ENCODE data around the gene SELENOH. TPM values are rescaled to one million over a fixed set of nuclear protein-coding genes. Genes with fewer than 3 reads are reported as not detected.
A peak's percentile ranks its signal among the peaks of the same experiment; 100 is the strongest.

SELENOH gene
- total and polyA plus RNA-seq, 9 of the 15 experiments (the other 6 are each of a cell fraction or from before 2014, with no cell fraction given): 16.6 to 299 (median 118) TPM

DNA sequence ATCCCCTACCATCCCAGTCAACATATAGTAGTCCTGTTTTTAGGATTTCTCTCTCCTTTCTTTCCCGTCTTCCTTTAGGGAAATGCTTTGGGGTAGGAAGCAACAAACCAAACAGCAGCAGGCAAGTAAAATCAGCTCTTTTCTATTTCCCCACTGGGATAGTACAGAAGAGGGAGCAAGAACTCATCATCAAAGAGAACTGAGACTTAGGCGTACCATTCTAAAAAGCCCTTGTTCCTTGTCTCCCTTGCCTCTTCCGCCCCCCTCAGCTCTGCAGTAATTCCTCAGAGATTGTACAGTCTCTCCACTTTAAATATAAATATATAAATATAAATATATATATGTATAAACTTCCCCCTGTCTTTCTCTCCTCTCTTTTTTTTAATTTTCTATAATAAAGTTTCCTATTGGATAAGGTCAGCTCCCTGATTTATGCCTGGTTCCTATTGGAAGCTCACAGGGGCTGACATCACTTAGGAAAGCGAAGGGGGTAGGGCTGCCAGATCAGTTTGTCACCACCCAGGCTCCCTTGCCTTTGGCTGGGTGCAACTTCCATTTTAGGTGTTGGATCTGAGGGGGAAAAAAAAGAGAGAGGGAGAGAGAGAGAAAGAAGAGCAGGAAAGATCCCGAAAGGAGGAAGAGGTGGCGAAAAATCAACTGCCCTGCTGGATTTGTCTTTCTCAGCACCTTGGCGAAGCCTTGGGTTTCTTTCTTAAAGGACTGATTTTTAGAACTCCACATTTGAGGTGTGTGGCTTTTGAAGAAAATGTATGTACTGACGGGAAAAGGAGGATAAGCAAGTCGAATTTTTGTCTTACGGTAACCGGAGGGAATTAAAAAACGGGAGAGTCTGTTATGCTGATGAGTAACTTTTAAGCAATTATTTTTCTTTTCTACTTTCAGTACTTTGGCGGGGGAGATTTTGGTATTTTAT is 20.3 kb downstream of the SELENOH start, which contains the start of gene CTNND1 (continued):
- TF ChIP-seq, protein P1, sequence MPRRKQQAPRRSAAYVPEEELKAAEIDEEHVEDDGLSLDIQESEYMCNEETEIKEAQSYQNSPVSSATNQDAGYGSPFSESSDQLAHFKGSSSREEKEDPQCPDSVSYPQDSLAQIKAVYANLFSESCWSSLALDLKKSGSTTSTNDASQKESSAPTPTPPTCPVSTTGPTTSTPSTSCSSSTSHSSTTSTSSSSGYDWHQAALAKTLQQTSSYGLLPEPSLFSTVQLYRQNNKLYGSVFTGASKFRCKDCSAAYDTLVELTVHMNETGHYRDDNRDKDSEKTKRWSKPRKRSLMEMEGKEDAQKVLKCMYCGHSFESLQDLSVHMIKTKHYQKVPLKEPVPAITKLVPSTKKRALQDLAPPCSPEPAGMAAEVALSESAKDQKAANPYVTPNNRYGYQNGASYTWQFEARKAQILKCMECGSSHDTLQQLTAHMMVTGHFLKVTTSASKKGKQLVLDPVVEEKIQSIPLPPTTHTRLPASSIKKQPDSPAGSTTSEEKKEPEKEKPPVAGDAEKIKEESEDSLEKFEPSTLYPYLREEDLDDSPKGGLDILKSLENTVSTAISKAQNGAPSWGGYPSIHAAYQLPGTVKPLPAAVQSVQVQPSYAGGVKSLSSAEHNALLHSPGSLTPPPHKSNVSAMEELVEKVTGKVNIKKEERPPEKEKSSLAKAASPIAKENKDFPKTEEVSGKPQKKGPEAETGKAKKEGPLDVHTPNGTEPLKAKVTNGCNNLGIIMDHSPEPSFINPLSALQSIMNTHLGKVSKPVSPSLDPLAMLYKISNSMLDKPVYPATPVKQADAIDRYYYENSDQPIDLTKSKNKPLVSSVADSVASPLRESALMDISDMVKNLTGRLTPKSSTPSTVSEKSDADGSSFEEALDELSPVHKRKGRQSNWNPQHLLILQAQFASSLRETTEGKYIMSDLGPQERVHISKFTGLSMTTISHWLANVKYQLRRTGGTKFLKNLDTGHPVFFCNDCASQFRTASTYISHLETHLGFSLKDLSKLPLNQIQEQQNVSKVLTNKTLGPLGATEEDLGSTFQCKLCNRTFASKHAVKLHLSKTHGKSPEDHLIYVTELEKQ (CRISPR knock-in tag; IDR thresholded peaks at IDR 0.05): no peak
- TF ChIP-seq CXXC5 (CRISPR knock-in tag; IDR thresholded peaks at IDR 0.05) (no peak), MXI1 (IDR thresholded peaks at IDR 0.05; ENCODE audit: low read depth, low read length) (no peak), MAZ (CRISPR knock-in tag; conservative IDR thresholded peaks at IDR 0.05 in 1 of 2, IDR thresholded peaks at IDR 0.05 in 1 of 2) (peak in 1 of 2 experiments; percentile 45; a peak in 1 of 4 replicates), HMG20B (CRISPR knock-in tag; IDR thresholded peaks at IDR 0.05) (no peak), RB1 (IDR thresholded peaks at IDR 0.05; ENCODE audit: low read depth) (no peak), ESRRB (CRISPR knock-in tag; IDR thresholded peaks at IDR 0.05; ENCODE audit: borderline replicate concordance) (no peak), FIP1L1 (IDR thresholded peaks at IDR 0.05; ENCODE audit: low read depth, low read length, poor library complexity, severe bottlenecking) (no peak), NR1H2 (CRISPR knock-in tag; IDR thresholded peaks at IDR 0.05) (no peak), RBM39 (optimal IDR thresholded peaks at IDR 0.05; ENCODE audit: low read depth, low read length) (no peak), NUFIP1 (IDR thresholded peaks at IDR 0.05; ENCODE audit: partially characterized antibody) (no peak), HMG20A (CRISPR knock-in tag; conservative IDR thresholded peaks at IDR 0.05) (no peak), GATAD2B (IDR thresholded peaks at IDR 0.05; ENCODE audit: borderline replicate concordance) (no peak), BHLHE40 (IDR thresholded peaks at IDR 0.05; ENCODE audit: low read length) (no peak), MYC (IDR thresholded peaks at IDR 0.05; ENCODE audit: low read depth, low read length) (peak; percentile 58; the same call in 1 of the 2 replicates), MYC (CRISPR knock-in tag; IDR thresholded peaks at IDR 0.05; ENCODE audit: borderline replicate concordance, low read depth) (no peak), FOXA1 (IDR thresholded peaks at IDR 0.05; ENCODE audit: borderline replicate concordance) (no peak), TAF7 (tag; IDR thresholded peaks at IDR 0.05) (peak; percentile 70), PHF8 (IDR thresholded peaks at IDR 0.05; ENCODE audit: borderline replicate concordance, low read length) (peak; percentile 75; the same call in 1 of the 2 replicates), ZSCAN29 (IDR thresholded peaks at IDR 0.05) (0 out of 2 replicates have a peak, but pooled peaks have one; percentile 49), MAFK (IDR thresholded peaks at IDR 0.05; ENCODE audit: low read length) (0 out of 2 replicates have a peak, but pooled peaks have one; percentile 19)
- TF ChIP-seq, protein P2, sequence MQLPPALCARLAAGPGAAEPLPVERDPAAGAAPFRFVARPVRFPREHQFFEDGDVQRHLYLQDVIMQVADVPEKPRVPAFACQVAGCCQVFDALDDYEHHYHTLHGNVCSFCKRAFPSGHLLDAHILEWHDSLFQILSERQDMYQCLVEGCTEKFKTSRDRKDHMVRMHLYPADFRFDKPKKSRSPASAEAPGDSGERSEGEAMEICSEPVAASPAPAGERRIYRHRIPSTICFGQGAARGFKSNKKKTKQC (CRISPR knock-in tag; IDR thresholded peaks at IDR 0.05): no peak
- TF ChIP-seq, protein P3, sequence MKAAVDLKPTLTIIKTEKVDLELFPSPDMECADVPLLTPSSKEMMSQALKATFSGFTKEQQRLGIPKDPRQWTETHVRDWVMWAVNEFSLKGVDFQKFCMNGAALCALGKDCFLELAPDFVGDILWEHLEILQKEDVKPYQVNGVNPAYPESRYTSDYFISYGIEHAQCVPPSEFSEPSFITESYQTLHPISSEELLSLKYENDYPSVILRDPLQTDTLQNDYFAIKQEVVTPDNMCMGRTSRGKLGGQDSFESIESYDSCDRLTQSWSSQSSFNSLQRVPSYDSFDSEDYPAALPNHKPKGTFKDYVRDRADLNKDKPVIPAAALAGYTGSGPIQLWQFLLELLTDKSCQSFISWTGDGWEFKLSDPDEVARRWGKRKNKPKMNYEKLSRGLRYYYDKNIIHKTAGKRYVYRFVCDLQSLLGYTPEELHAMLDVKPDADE (conservative IDR thresholded peaks at IDR 0.05; ENCODE audit: control insufficient read depth, low read depth, low read length): no peak

Data from K562 (cell line).